HepG2 (cell line): ENCODE measurements around the gene GSTT2. TPM values are rescaled to one million over a fixed set of nuclear protein-coding genes. Genes with fewer than 3 reads are reported as not detected.

Source experiments
- CBX1 ChIP-seq: IDR thresholded peaks from one replicate; pipeline ENCODE4 v1.6.1; 2016; ENCODE audit warnings: antibody characterized with exemption, low read depth
- EZH2 ChIP-seq: conservative IDR thresholded peaks from 2 replicates; pipeline ENCODE4 v1.6.1; 2012; ENCODE audit warnings: mild to moderate bottlenecking, low read depth, low read length, moderate library complexity
- FOSL2 ChIP-seq: sonication (generic); formaldehyde crosslinking; IDR thresholded peaks from 2 replicates; pipeline ENCODE4 v1.4.0; 2020; ENCODE audit warnings: missing genetic modification reagents
- GATAD2A ChIP-seq: IDR thresholded peaks from 2 replicates; pipeline ENCODE4 v1.6.1; 2016
- HNF1A ChIP-seq, 2 experiments: sonication (generic) in 1 of 2; formaldehyde crosslinking in 1 of 2; IDR thresholded peaks; 2 replicates each; pipeline versions ENCODE4 v1.4.0 to v1.6.1; 2016 to 2020; ENCODE audit warnings: borderline replicate concordance in 1 of 2, low read depth in 1 of 2, mild to moderate bottlenecking in 1 of 2, missing genetic modification reagents in 1 of 2
- KAT8 ChIP-seq: IDR thresholded peaks from 2 replicates; pipeline ENCODE4 v1.6.1; 2016; ENCODE audit warnings: missing genetic modification reagents, missing compliant biosample characterization
- MAF1 ChIP-seq: sonication (generic); formaldehyde crosslinking; IDR thresholded peaks from 2 replicates; pipeline ENCODE4 v1.5.0; 2020; ENCODE audit warnings: missing genetic modification reagents, borderline replicate concordance
- MAFF ChIP-seq: IDR thresholded peaks from 2 replicates; pipeline ENCODE4 v1.6.1; 2011; ENCODE audit warnings: low read depth, low read length, improper control_type of control experiment
- MYPOP ChIP-seq: sonication (generic); formaldehyde crosslinking; IDR thresholded peaks from 2 replicates; pipeline ENCODE4 v1.8.1; 2023; ENCODE audit warnings: mild to moderate bottlenecking, moderate library complexity, missing genetic modification reagents
- RBAK ChIP-seq: sonication (generic); formaldehyde crosslinking; IDR thresholded peaks from 2 replicates; pipeline ENCODE4 v1.5.1; 2020; ENCODE audit warnings: mild to moderate bottlenecking, missing genetic modification reagents
- RXRB ChIP-seq: IDR thresholded peaks from 2 replicates; pipeline ENCODE4 v1.6.1; 2016; ENCODE audit warnings: borderline replicate concordance, missing genetic modification reagents, missing compliant biosample characterization
- ZBTB33 ChIP-seq: sonication (generic); formaldehyde crosslinking; IDR thresholded peaks from 2 replicates; pipeline ENCODE4 v1.4.0; 2020; ENCODE audit warnings: missing genetic modification reagents
- ZFP1 ChIP-seq: IDR thresholded peaks from 2 replicates; pipeline ENCODE4 v1.6.1; 2016
- ZNF292 ChIP-seq: sonication (generic); formaldehyde crosslinking; IDR thresholded peaks from 2 replicates; pipeline ENCODE4 v1.8.1; 2022; ENCODE audit warnings: mild to moderate bottlenecking, low read depth, missing genetic modification reagents, borderline replicate concordance
- ZNF432 ChIP-seq: sonication (generic); formaldehyde crosslinking; IDR thresholded peaks from 2 replicates; pipeline ENCODE4 v1.5.0; 2020; ENCODE audit warnings: missing genetic modification reagents, mild to moderate bottlenecking, borderline replicate concordance
- ZNF496 ChIP-seq: sonication (generic); formaldehyde crosslinking; IDR thresholded peaks from 2 replicates; pipeline ENCODE4 v1.8.1; 2023; ENCODE audit warnings: mild to moderate bottlenecking, moderate library complexity, missing genetic modification reagents; ENCODE audit not compliant: insufficient replicate concordance
- ZNF547 ChIP-seq: sonication (generic); formaldehyde crosslinking; IDR thresholded peaks from 2 replicates; pipeline ENCODE4 v1.5.1; 2020; ENCODE audit warnings: mild to moderate bottlenecking, missing genetic modification reagents
- ZNF687 ChIP-seq: sonication (generic); formaldehyde crosslinking; IDR thresholded peaks from 2 replicates; pipeline ENCODE4 v1.5.1; 2020; ENCODE audit warnings: mild to moderate bottlenecking, missing genetic modification reagents, moderate library complexity
- ZNF724P ChIP-seq: sonication (generic); formaldehyde crosslinking; IDR thresholded peaks from 2 replicates; pipeline ENCODE4 v1.8.0; 2022; ENCODE audit warnings: missing genetic modification reagents, borderline replicate concordance
- ZNF780A ChIP-seq: sonication (generic); formaldehyde crosslinking; IDR thresholded peaks from 2 replicates; pipeline ENCODE4 v1.8.0; 2022; ENCODE audit warnings: mild to moderate bottlenecking, missing genetic modification reagents, moderate library complexity
- polyA plus RNA-seq, 8 experiments: library from polyadenylated mRNA; depleted of rRNA in 3 of 8; stranded (reverse) in 7 of 8; unstranded in 1 of 8; fragments of >200 nt; fragmentation: Illumina TruSeq in 4 of 8; extraction: Trizol in 4 of 8; gene quantifications; 2 replicates each; pipeline versions ENCODE4 v1.2.1 to v1.2.3, GENCODE V29; 2011 to 2016; ENCODE audit warnings: low read depth in 4 of 8, missing spikeins in 1 of 8, mixed read lengths in 1 of 8; ENCODE audit not compliant: insufficient read depth in 1 of 8
- total RNA-seq, 5 experiments: library from RNA; depleted of rRNA; stranded (reverse); fragments of >200 nt; fragmentation: Illumina TruSeq; extraction: Trizol; gene quantifications; 2 replicates each; pipeline ENCODE4 v1.2.3, GENCODE V29; 2016; ENCODE audit warnings: low read depth in 1 of 5

GSTT2 gene
- total and polyA plus RNA-seq, 2 of the 13 experiments (the other 11 are each of a cell fraction or from before 2014, with no cell fraction given), result not detected

GRCh38 chr22:24025475-24025874, 45.5 kb downstream of the GSTT2 start (continued):
- TF ChIP-seq CBX1, result no peak
- TF ChIP-seq RBAK (CRISPR knock-in tag), result no peak
- TF ChIP-seq ZNF292 (CRISPR knock-in tag), result 0 out of 2 replicates have a peak, but pooled peaks have one; percentile 22
- no peak for TF ChIP-seq ZNF496 (CRISPR knock-in tag)
- TF ChIP-seq ZBTB33 (CRISPR knock-in tag), result no peak
- no peak for TF ChIP-seq RXRB
- peak; percentile 17; the same call in 1 of the 2 replicates for TF ChIP-seq ZNF687 (CRISPR knock-in tag)
- no peak for TF ChIP-seq ZNF724P (CRISPR knock-in tag)
- TF ChIP-seq MAF1 (CRISPR knock-in tag), result no peak
- no peak for TF ChIP-seq EZH2
- no peak for TF ChIP-seq MAFF
- no peak for TF ChIP-seq HNF1A (IDR thresholded peaks at IDR 0.05; ENCODE audit: low read depth)
- peak; percentile 17; the same call in 1 of the 2 replicates for TF ChIP-seq HNF1A (CRISPR knock-in tag; IDR thresholded peaks at IDR 0.05; ENCODE audit: borderline replicate concordance)
- TF ChIP-seq GATAD2A, result peak; percentile 44
- TF ChIP-seq KAT8 (CRISPR knock-in tag), result no peak
- 0 out of 2 replicates have a peak, but pooled peaks have one; percentile 32 for TF ChIP-seq MYPOP
- no peak for TF ChIP-seq ZFP1 (CRISPR knock-in tag)
- no peak for TF ChIP-seq ZNF547 (CRISPR knock-in tag)
- TF ChIP-seq ZNF780A (CRISPR knock-in tag), result no peak
- TF ChIP-seq ZNF432, result no peak
- TF ChIP-seq FOSL2 (CRISPR knock-in tag), result no peak
